Brain microvascular endothelial cell (primary cell): ENCODE results near the gene CENPW.

Experiments
- DNase-seq: peaks from one replicate; pipeline ENCODE4 v3.0.0-alpha.2; 2020
- H3K27ac ChIP-seq: fragments of 250-450 bp; sonication (Bioruptor Pico); 2 replicates; pipeline ENCODE4 v1.5.1; 2020; ENCODE audit warnings: mild to moderate bottlenecking, moderate library complexity
- H3K27me3 ChIP-seq: fragments of 250-450 bp; sonication (Bioruptor Pico); replicated peaks from 2 replicates; pipeline ENCODE4 v1.5.1; 2020; ENCODE audit warnings: mild to moderate bottlenecking
- H3K36me3 ChIP-seq: fragments of 250-450 bp; sonication (Bioruptor Pico); replicated peaks from 2 replicates; pipeline ENCODE4 v1.5.1; 2020; ENCODE audit warnings: mild to moderate bottlenecking
- H3K4me3 ChIP-seq: 2 replicates; pipeline ENCODE4 v1.5.1; 2011; ENCODE audit warnings: low read depth, mild to moderate bottlenecking, control low read depth, low read length, moderate library complexity
- CTCF ChIP-seq: IDR thresholded peaks from 2 replicates; pipeline ENCODE4 v1.5.1; 2011; ENCODE audit warnings: low read depth, mild to moderate bottlenecking, moderate library complexity, low read length, control low read depth, inconsistent platforms; ENCODE audit errors: missing control alignments
- in situ Hi-C: cut with HindIII; loops from 2 replicates; pipeline ENCODE4 v1.10.0; 2017; ENCODE audit warnings: low sequenced_read_pairs, low pct_ligation_motif_present

Gene CENPW

DNA sequence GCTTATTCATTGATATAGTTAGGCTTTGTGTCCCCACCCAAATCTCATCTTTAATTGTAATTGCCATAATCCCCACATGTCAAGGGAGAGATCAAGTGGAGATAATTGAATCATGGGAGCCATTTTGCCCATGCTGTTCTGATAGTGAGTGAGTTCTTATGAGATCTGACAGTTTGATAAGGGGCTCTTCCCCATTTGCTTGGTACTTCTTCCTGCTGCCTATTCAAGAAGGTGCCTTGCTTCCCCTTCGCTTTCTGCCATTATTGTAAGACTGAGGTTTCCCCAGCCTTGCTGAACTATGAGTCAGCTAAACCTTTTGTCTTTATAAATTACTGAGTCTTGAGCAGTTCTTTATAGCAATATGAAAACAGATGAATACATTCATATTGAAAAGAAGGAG, 45.6 kb downstream of the CENPW start:
- no peak overlapping the region for H3K27ac ChIP-seq
- no peak for DNase-seq
- H3K4me3 ChIP-seq = no peak overlapping the region
- no peaks in the 10 kb centered on the region for H3K36me3 ChIP-seq
- no peaks in the 10 kb centered on the region for H3K27me3 ChIP-seq
- no peak for TF ChIP-seq CTCF
- in situ Hi-C loops = no loop called here

DNA sequence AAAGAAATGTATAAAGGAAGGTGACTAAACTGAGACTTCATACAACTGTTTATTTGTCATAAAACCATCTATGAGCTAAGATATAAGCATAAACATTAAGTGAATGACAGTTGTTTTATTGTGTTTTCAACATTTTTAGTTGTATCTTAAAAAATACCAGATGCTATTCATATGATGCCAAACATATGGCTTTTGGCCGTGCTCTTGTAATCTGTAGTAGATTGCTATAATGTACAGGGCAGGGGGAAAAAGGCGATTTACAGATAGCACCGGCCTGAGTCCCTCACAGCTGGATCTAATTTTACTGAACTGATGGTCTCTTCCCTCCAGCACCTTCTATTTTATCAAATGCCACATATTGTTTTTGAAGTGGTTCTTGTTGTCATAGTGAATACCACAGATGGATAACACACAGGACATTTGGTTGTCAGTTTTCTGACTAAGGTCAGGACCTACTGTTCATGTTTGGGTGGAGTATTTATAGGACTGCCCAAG, 48.2 kb downstream of the CENPW start:
- no peak for TF ChIP-seq CTCF
- Histone ChIP-seq H3K36me3 (no peaks in the 10 kb centered on the region), H3K4me3 (no peak overlapping the region), H3K27me3 (no peaks in the 10 kb centered on the region), H3K27ac (no peak overlapping the region)
- no peak for DNase-seq
- in situ Hi-C loops = no loop called here

DNA sequence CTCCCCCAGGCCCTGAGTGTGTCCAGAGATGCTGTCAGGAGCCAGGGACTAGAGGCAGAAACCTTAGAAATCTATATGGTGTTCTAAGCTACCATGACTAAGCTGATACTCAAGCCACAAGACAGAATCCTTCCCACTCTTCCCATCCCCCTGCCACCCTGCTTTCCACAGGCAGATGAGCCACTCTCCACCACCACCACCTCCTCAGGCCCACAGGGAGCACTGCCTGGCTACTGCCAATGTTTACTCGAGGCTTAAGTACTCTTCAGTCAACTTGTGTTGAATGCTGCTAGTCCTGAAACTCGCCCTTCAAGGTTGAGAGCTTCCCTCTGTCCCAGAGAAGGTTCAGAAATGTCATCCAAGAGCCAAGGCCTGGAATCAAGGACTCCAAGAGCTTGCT, 56.2 kb downstream of the CENPW start:
- no peak overlapping the region for H3K4me3 ChIP-seq
- no peak for TF ChIP-seq CTCF
- no peaks in the 10 kb centered on the region for H3K36me3 ChIP-seq
- in situ Hi-C loops = no loop called here
- no peak overlapping the region for H3K27ac ChIP-seq
- no peak for DNase-seq
- no peaks in the 10 kb centered on the region for H3K27me3 ChIP-seq
